Liver (tissue), 9 donors: Measurements from ENCODE around the gene GADD45B. TPM values are rescaled to one million over a fixed set of nuclear protein-coding genes. Genes with fewer than 3 reads are reported as not detected.

Experiments
- DNase-seq: peaks from one replicate; pipeline ENCODE4 v3.0.0-alpha.2; 2017; ENCODE audit warnings: low spot score
- H3K27ac ChIP-seq, 2 donors: one replicate each; pipeline ENCODE4 v1.7.0; 2013; ENCODE audit warnings: inconsistent platforms in 2 of 2, low read length in 2 of 2, control low read depth in 1 of 2, low read depth in 1 of 2, mild to moderate bottlenecking in 1 of 2
- H3K27me3 ChIP-seq, 4 donors: one replicate each; pipeline versions ENCODE4 v1.6.1 to v1.7.0; 2013; ENCODE audit warnings: low read length in 3 of 4, inconsistent platforms in 1 of 4, mild to moderate bottlenecking in 1 of 4, moderate library complexity in 1 of 4; ENCODE audit not compliant: control insufficient read depth in 4 of 4, insufficient read depth in 4 of 4
- H3K36me3 ChIP-seq, 4 donors: one replicate each; pipeline versions ENCODE4 v1.6.1 to v1.7.0; 2013; ENCODE audit warnings: low read length in 3 of 4, mild to moderate bottlenecking in 3 of 4, low read depth in 1 of 4, moderate library complexity in 1 of 4; ENCODE audit not compliant: control insufficient read depth in 4 of 4, insufficient read depth in 3 of 4
- H3K4me1 ChIP-seq, 4 donors: one replicate each; pipeline versions ENCODE4 v1.6.1 to v1.7.0; 2013; ENCODE audit warnings: low read length in 3 of 4, mild to moderate bottlenecking in 3 of 4, moderate library complexity in 1 of 4; ENCODE audit not compliant: control insufficient read depth in 4 of 4, insufficient read depth in 4 of 4
- H3K4me3 ChIP-seq, 3 donors: one replicate each; pipeline versions ENCODE4 v1.6.1 to v1.7.0; 2013; ENCODE audit warnings: low read length in 3 of 3, control low read depth in 1 of 3, low read depth in 1 of 3, mild to moderate bottlenecking in 1 of 3
- H3K9ac ChIP-seq, 2 donors: one replicate each; pipeline ENCODE4 v1.7.0; 2013; ENCODE audit warnings: low read length in 2 of 2, mild to moderate bottlenecking in 2 of 2, moderate library complexity in 2 of 2, control low read depth in 1 of 2, low read depth in 1 of 2
- H3K9me3 ChIP-seq, 4 donors: one replicate each; pipeline versions ENCODE4 v1.6.1 to v1.7.0; 2013; ENCODE audit warnings: low read length in 3 of 4; ENCODE audit not compliant: control insufficient read depth in 4 of 4
- FOXA1 ChIP-seq: IDR thresholded peaks from 2 replicates; pipeline ENCODE4 v1.6.1; 2016; ENCODE audit warnings: antibody characterized with exemption
- FOXA2 ChIP-seq: IDR thresholded peaks from 2 replicates; pipeline ENCODE4 v1.6.1; 2016; ENCODE audit warnings: antibody characterized with exemption
- GABPA ChIP-seq, 2 donors: IDR thresholded peaks in 1 of 2; conservative IDR thresholded peaks in 1 of 2; 2 replicates each; pipeline ENCODE4 v1.6.1; 2016; ENCODE audit warnings: antibody characterized with exemption in 2 of 2, mild to moderate bottlenecking in 1 of 2, moderate library complexity in 1 of 2
- HNF4A ChIP-seq, 2 donors: conservative IDR thresholded peaks; 2 replicates each; pipeline ENCODE4 v1.6.1; 2016; ENCODE audit warnings: antibody characterized with exemption in 2 of 2, mild to moderate bottlenecking in 2 of 2
- HNF4G ChIP-seq: IDR thresholded peaks from 2 replicates; pipeline ENCODE4 v1.6.1; 2016; ENCODE audit warnings: antibody characterized with exemption
- JUND ChIP-seq, 2 donors: IDR thresholded peaks; 2 replicates each; pipeline ENCODE4 v1.6.1; 2016; ENCODE audit warnings: antibody characterized with exemption in 2 of 2
- NR2F2 ChIP-seq: IDR thresholded peaks from 2 replicates; pipeline ENCODE4 v1.6.1; 2016; ENCODE audit warnings: antibody characterized with exemption
- RAD21 ChIP-seq, 2 donors: IDR thresholded peaks; 2 replicates each; pipeline ENCODE4 v1.6.1; 2016; ENCODE audit warnings: antibody characterized with exemption in 2 of 2, mild to moderate bottlenecking in 2 of 2
- RXRA ChIP-seq, 2 donors: IDR thresholded peaks; 2 replicates each; pipeline ENCODE4 v1.6.1; 2017 to 2018; ENCODE audit warnings: antibody characterized with exemption in 2 of 2, mild to moderate bottlenecking in 1 of 2
- SP1 ChIP-seq: IDR thresholded peaks from 2 replicates; pipeline ENCODE4 v1.6.1; 2018; ENCODE audit warnings: antibody characterized with exemption, mild to moderate bottlenecking
- TAF1 ChIP-seq: conservative IDR thresholded peaks from 2 replicates; pipeline ENCODE4 v1.6.1; 2016; ENCODE audit warnings: antibody characterized with exemption, mild to moderate bottlenecking
- YY1 ChIP-seq: IDR thresholded peaks from 2 replicates; pipeline ENCODE4 v1.6.1; 2016; ENCODE audit warnings: antibody characterized with exemption, mild to moderate bottlenecking
- WGBS: extraction: QIAGEN DNeasy Blood & Tissue Kit; methylation state at CpG from one replicate; pipeline ENCODE4 v1.1.7; 2013; 5-methylcytosine and 5-hydroxymethylcytosine counted together
- polyA plus RNA-seq, 2 donors: library from polyadenylated mRNA; stranded (reverse) in 1 of 2; unstranded in 1 of 2; fragments of 200-250 nt in 1 of 2; fragments of >200 nt in 1 of 2; fragmentation: Nextera tagmentation in 1 of 2; extraction: Ambion mirVana in 1 of 2; gene quantifications; one replicate each; pipeline versions ENCODE4 v1.2.1 to v1.2.3, GENCODE V29; 2013 to 2015
- total RNA-seq, 2 donors: library from RNA; depleted of rRNA; stranded (reverse); fragments of >200 nt; gene quantifications; one replicate each; pipeline ENCODE4 v1.2.3, GENCODE V29; 2014
- TF ChIP-seq, protein P1 (sequence below): IDR thresholded peaks from 2 replicates; pipeline ENCODE4 v1.6.1; 2016; ENCODE audit warnings: antibody characterized with exemption
- TF ChIP-seq, protein P2 (sequence below): IDR thresholded peaks from 2 replicates; pipeline ENCODE4 v1.6.1; 2016; ENCODE audit warnings: antibody characterized with exemption
- TF ChIP-seq, protein P3 (sequence below): IDR thresholded peaks from 2 replicates; pipeline ENCODE4 v1.6.1; 2016; ENCODE audit warnings: antibody characterized with exemption
- TF ChIP-seq, protein P4 (sequence below): fragments of 150-350 bp; IDR thresholded peaks from 2 replicates; pipeline ENCODE4 v1.5.1; 2017; ENCODE audit warnings: improper control_type of control experiment, low read depth, low read length; ENCODE audit not compliant: missing input control
- TF ChIP-seq, protein P5 (sequence below): IDR thresholded peaks from 2 replicates; pipeline ENCODE4 v1.6.1; 2016; ENCODE audit warnings: antibody characterized with exemption, mild to moderate bottlenecking
- donor health status: healthy.
- donor health status: healthy.
- donor health status: healthy.
- donor health status: healthy.
- donor health status: healthy.

Gene GADD45B
- total and polyA plus RNA-seq, 4 donors: 11.6 to 86.3 (median 82.4) TPM

DNA sequence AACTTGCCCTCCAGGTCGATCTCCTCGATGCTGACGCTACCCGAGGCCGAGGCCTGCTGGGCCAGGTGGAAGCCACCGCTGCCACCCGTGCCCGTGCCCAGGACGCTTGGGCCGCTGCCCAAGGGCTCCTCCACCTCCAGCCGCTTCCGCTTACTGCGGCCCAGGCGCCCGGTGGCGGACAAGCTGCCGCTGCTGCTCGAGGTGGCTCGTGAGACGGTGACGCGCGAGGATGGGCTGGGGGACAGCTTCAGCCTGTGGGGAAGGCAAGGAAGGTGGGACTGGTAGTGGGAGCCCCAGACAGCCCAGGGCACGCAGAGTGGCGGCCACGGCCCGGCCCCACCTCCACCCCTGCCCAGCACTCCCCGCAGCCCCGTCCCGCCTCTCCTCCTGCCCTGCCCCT, 42.1 kb upstream of the GADD45B start:
- Histone ChIP-seq H3K9me3 (no peaks in the 10 kb centered on the region), H3K27me3 (no peaks in the 10 kb centered on the region), H3K4me3 (no peak overlapping the region), H3K27ac (no peak overlapping the region), H3K4me1 (no peaks in the 10 kb centered on the region), H3K9ac (no peak overlapping the region), H3K36me3 (peaks cover 0 to 22% (median 8%) of the 10 kb centered on the region in 4 donors)
- TF ChIP-seq, protein P1, sequence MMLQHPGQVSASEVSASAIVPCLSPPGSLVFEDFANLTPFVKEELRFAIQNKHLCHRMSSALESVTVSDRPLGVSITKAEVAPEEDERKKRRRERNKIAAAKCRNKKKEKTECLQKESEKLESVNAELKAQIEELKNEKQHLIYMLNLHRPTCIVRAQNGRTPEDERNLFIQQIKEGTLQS: no peak
- TF ChIP-seq RXRA (IDR thresholded peaks at IDR 0.05) (no peak), HNF4A (conservative IDR thresholded peaks at IDR 0.05) (no peak), GABPA (IDR thresholded peaks at IDR 0.05 in 1 of 2, conservative IDR thresholded peaks at IDR 0.05 in 1 of 2) (no peak), FOXA2 (no peak), JUND (IDR thresholded peaks at IDR 0.05) (no peak), SP1 (no peak), RAD21 (IDR thresholded peaks at IDR 0.05) (no peak)
- TF ChIP-seq, protein P2, sequence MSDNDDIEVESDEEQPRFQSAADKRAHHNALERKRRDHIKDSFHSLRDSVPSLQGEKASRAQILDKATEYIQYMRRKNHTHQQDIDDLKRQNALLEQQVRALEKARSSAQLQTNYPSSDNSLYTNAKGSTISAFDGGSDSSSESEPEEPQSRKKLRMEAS: no peak
- TF ChIP-seq, protein P3, sequence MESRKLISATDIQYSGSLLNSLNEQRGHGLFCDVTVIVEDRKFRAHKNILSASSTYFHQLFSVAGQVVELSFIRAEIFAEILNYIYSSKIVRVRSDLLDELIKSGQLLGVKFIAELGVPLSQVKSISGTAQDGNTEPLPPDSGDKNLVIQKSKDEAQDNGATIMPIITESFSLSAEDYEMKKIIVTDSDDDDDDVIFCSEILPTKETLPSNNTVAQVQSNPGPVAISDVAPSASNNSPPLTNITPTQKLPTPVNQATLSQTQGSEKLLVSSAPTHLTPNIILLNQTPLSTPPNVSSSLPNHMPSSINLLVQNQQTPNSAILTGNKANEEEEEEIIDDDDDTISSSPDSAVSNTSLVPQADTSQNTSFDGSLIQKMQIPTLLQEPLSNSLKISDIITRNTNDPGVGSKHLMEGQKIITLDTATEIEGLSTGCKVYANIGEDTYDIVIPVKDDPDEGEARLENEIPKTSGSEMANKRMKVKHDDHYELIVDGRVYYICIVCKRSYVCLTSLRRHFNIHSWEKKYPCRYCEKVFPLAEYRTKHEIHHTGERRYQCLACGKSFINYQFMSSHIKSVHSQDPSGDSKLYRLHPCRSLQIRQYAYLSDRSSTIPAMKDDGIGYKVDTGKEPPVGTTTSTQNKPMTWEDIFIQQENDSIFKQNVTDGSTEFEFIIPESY: no peak
- WGBS: 97% methylated on average over 30 of the region's 30 CpGs
- no peak for DNase-seq

DNA sequence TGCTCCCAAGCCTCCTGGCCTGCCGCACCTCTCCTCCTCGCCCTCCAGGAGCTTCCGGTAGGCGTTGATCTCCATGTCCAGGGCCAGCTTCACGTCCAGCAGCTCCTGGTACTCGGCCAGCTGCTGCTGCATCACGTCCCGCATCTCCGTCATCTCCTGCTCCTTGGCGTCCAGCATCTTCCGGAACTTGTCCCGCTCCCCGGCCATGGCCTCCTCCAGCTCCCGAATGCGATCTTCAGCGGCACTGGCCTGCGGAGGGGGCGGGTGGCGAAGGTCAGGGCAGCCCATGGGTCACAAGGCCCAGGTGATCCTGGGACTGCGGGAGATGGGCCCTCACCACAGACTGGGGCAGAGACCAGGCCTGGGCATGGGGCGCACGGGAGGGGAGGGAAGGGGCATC, 41.7 kb upstream of the GADD45B start:
- no peaks in the 10 kb centered on the region for H3K4me1 ChIP-seq
- TF ChIP-seq FOXA2: no peak
- no peak for TF ChIP-seq HNF4G
- no peak for TF ChIP-seq SP1
- TF ChIP-seq, protein P2: no peak
- no peak for TF ChIP-seq YY1
- H3K9me3 ChIP-seq: no peaks in the 10 kb centered on the region
- peaks cover 0 to 22% (median 8%) of the 10 kb centered on the region in 4 donors for H3K36me3 ChIP-seq
- 97% methylated on average over 22 of the region's 22 CpGs for WGBS
- no peak for DNase-seq
- no peak overlapping the region for H3K27ac ChIP-seq
- no peak overlapping the region for H3K4me3 ChIP-seq
- H3K9ac ChIP-seq: no peak overlapping the region
- no peaks in the 10 kb centered on the region for H3K27me3 ChIP-seq

DNA sequence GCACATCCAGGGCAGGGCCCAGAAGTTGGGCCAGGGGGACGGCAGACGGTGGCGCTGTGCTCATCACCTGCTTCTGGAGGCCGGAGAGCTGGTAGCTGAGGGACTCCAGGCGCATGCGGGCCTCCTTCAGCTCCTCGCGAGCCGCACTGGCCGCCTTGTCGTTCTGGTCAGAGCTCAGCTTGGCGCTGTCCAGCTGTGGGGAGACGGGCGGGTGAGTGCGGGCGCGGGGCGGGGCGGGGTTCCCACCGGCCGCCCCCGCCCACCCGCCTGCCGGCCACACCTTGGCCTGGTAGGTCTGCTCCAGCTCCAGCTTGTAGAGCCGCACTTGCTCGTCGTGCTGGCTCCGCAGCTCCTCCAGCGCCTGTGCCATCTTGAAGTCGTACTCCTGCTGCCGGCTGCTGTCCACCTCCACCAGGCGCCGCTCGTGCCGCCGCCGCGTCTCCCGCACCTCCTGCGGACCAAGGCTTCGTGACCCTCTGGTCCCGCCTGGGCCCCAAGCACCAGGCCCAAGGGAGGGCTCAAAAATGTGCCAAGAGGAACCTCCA, 41.1 kb upstream of the GADD45B start:
- no peak overlapping the region for H3K27ac ChIP-seq
- peaks cover 0 to 22% (median 8%) of the 10 kb centered on the region in 4 donors for H3K36me3 ChIP-seq
- H3K4me3 ChIP-seq: no peak overlapping the region
- H3K9ac ChIP-seq: no peak overlapping the region
- no peaks in the 10 kb centered on the region for H3K27me3 ChIP-seq
- no peaks in the 10 kb centered on the region for H3K9me3 ChIP-seq
- WGBS: 96% methylated on average over 42 of the region's 42 CpGs
- no peaks in the 10 kb centered on the region for H3K4me1 ChIP-seq
- DNase-seq: no peak
- TF ChIP-seq GABPA (IDR thresholded peaks at IDR 0.05 in 1 of 2, conservative IDR thresholded peaks at IDR 0.05 in 1 of 2) (no peak), HNF4G (no peak), RAD21 (IDR thresholded peaks at IDR 0.05) (no peak), SP1 (no peak), NR2F2 (no peak), YY1 (no peak), RXRA (IDR thresholded peaks at IDR 0.05) (no peak), TAF1 (no peak), FOXA2 (no peak), JUND (IDR thresholded peaks at IDR 0.05) (no peak), FOXA1 (no peak), HNF4A (conservative IDR thresholded peaks at IDR 0.05) (no peak)
- TF ChIP-seq, protein P4, sequence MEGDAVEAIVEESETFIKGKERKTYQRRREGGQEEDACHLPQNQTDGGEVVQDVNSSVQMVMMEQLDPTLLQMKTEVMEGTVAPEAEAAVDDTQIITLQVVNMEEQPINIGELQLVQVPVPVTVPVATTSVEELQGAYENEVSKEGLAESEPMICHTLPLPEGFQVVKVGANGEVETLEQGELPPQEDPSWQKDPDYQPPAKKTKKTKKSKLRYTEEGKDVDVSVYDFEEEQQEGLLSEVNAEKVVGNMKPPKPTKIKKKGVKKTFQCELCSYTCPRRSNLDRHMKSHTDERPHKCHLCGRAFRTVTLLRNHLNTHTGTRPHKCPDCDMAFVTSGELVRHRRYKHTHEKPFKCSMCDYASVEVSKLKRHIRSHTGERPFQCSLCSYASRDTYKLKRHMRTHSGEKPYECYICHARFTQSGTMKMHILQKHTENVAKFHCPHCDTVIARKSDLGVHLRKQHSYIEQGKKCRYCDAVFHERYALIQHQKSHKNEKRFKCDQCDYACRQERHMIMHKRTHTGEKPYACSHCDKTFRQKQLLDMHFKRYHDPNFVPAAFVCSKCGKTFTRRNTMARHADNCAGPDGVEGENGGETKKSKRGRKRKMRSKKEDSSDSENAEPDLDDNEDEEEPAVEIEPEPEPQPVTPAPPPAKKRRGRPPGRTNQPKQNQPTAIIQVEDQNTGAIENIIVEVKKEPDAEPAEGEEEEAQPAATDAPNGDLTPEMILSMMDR: no peak
- TF ChIP-seq, protein P1: no peak
- TF ChIP-seq, protein P5, sequence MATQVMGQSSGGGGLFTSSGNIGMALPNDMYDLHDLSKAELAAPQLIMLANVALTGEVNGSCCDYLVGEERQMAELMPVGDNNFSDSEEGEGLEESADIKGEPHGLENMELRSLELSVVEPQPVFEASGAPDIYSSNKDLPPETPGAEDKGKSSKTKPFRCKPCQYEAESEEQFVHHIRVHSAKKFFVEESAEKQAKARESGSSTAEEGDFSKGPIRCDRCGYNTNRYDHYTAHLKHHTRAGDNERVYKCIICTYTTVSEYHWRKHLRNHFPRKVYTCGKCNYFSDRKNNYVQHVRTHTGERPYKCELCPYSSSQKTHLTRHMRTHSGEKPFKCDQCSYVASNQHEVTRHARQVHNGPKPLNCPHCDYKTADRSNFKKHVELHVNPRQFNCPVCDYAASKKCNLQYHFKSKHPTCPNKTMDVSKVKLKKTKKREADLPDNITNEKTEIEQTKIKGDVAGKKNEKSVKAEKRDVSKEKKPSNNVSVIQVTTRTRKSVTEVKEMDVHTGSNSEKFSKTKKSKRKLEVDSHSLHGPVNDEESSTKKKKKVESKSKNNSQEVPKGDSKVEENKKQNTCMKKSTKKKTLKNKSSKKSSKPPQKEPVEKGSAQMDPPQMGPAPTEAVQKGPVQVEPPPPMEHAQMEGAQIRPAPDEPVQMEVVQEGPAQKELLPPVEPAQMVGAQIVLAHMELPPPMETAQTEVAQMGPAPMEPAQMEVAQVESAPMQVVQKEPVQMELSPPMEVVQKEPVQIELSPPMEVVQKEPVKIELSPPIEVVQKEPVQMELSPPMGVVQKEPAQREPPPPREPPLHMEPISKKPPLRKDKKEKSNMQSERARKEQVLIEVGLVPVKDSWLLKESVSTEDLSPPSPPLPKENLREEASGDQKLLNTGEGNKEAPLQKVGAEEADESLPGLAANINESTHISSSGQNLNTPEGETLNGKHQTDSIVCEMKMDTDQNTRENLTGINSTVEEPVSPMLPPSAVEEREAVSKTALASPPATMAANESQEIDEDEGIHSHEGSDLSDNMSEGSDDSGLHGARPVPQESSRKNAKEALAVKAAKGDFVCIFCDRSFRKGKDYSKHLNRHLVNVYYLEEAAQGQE: no peak
